ENCODE results near the gene SLC2A3.
"Not testable (repeated sequence)": the region's sequence is repeated elsewhere in the genome, so short reads cannot be mapped to it uniquely, and the experiment has no call there.

- not testable (repeated sequence) for TF ChIP-seq CTCF (optimal IDR thresholded peaks at IDR 0.05 in 1 of 3, IDR thresholded peaks at IDR 0.05 in 1 of 3, conservative IDR thresholded peaks at IDR 0.05 in 1 of 3; ENCODE audit: extremely low read depth in 1 of 3, insufficient read depth in 2 of 3, low read length in 3 of 3); EZH2 (IDR thresholded peaks at IDR 0.05; ENCODE audit: low read length)
Measured at GRCh38 chr12:7983460-7983859, 47.5 kb upstream of the SLC2A3 start.

Data from keratinocyte (primary cell).